Stimulated activated CD4-positive, alpha-beta T cell treated with anti-CD3 and anti-CD28 coated beads, Interleukin-1b, Interleukin-23, amount 100 ng/mL, for 4 hours (primary cell): ENCODE measurements around the gene CCL19.
"Not testable (repeated sequence)": the region's sequence is repeated elsewhere in the genome, so short reads cannot be mapped to it uniquely, and the experiment has no call there.

Experiments
- DNase-seq, 2 donors: peaks; one replicate each; pipeline ENCODE4 v3.0.0-alpha.2; 2020; ENCODE audit warnings: low read depth in 2 of 2

Gene CCL19

DNA sequence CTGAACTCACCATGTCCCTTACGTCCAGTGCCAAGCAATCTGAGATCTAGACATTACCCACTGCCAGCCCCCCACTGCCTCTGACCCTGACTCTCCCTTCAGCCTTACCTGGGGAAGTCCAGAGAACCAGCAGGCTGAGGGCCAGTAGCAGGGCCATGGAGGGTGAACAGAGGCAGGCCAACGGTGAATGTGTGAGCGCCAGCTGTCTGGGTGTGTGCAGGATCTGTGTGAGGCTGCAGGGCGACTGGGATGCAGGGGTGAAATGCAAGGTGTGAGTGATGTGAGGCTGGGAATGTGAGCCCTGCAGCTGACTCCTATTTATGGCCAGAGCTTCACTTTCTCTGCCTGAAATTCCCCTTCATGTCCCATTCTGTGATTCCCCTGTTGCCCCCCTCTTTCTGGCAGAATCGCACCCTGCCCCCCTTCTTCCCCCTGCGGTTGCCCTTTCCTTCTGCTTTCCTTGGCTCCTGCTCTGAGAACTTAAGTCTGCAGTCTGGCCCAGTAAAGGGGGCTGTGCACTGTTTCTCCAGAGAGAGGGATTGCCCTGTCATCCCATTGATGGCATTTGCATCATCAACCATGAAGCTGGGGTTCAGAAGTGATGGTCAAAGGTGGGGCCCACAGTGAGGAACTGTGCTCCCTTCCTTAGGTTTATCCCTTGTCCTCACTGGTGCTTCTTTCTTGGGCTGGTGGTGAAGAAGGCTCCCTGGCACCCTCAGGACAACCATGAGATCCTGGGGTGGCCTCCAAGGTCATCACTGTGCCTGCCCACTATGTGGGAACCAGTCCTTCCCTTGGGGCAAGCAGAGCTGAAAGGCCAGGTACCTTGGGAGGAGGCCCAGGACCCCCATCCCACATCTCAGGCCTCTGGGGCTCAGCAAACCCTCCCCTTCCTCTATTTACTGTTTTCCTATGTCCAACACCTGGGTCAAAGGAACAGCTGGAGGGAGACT lies at the start of gene CCL19:
Gene CCL19 (minus strand): TSS at position 294 of the 953 bp plus-strand sequence. CDS start 137 bp downstream, at position 157.
- no peak for DNase-seq

DNA sequence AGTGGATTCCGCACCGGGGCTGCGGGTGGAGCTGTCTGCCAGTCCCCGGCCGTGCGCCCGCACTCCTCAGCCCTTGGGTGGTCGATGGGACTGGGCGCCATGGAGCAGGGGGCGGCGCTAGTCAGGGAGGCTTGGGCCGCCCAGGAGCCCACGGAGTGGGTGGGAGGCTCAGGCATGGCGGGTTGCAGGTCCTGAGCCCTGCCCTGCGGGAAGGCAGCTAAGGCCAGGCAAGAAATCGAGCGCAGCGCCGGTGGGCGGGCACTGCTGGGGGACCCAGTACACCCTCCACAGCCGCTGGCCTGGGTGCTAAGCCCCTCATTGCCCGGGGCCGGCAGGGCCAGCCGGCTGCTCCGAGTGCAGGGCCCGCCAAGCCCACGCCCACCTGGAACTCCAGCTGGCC lies 49.1 kb upstream of the CCL19 start:
- DNase-seq = not testable (repeated sequence)

- DNase-seq = no peak
Observed at GRCh38 chr9:34737677-34738260, 46.7 kb upstream of the CCL19 start.

GRCh38 chr9:34734720-34735119 lies 43.6 kb upstream of the CCL19 start:
- DNase-seq = no peak

DNA sequence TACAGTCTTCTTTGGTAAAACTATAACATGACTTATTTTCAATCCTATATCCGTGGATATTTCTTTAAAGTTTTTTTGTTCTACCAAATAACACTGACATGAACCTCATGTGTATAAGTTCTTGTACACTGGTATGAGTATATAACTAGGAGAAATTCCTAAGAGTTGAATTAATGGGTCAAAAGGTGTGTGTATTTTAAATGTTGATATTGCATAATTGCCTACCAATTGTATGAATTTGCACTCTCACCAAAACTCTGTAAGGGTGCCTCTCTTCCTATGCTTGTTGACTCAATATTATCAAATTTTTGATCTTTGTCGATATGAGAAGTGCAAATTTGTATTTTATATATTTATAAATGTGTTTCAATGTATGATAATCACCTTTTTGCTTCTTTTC lies 41.8 kb upstream of the CCL19 start:
- no peak for DNase-seq

DNA sequence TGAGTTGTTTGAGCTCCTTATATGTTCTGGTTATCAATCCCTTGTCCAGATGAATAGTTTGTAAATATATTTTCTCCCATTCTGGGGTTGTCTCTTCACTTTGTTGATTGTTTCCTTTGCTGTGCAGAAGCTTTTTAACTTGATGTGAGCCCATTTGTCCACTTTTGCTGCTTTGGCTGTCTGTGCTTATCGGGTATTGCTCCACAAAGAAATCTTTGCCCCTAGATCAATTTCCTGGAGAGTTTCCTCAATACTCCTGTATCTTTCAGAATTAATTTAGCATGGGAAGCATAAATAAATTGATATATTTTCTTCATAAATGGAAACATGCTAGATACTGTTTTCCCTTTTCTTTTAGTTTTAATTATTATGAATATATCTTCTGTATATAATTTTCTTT lies 41.4 kb upstream of the CCL19 start:
- no peak for DNase-seq

GRCh38 chr9:34723141-34723540 lies 32.1 kb upstream of the CCL19 start:
- DNase-seq = no peak

DNA sequence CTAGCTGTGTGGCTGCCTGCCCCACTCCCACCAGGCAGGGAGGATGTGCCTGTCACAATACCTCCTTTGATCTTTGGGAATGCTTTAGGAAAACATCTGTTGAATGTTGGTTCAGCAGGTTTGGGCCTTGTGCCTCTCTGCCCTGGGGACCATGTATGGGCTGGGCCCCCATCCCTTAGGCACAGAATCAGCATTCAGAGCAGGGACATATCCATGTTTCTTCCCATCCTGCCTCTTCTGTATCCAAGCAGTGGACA lies 28.6 kb upstream of the CCL19 start:
- not testable (repeated sequence) for DNase-seq

DNA sequence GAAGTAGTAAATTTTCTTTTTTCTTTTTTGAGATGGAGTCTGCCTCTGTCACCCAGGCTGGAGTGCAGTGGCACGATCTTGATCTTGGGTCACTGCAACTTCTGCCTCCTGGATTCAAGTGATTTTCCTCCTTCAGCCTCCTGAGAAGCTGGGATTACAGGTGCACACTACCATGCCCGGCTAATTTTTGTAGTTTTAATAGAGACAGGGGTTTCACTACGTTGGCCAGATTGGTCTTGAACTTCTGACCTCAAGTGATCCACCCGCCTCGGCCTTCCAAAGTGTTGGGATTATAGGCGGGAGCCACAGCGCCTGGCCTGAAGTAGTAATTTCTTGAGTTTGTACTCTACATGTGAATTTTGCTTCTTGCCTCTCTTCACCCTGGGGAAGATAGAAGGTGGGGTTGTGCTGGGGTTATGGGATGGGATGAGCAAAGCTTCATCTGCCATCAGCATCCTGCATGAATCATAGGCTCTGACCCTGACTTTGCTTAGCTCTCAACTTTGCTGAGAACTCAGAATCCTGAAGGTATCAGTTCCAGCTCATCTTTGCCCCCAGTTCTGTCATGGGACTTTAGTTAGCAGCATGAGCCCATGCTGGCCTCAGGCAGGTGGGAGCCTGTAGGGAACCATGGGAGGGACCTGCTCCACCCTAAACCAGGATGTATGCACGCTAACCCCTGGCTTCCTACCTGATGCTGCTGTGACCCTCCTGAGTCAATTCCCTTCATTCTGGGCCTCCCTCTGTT lies 28.1 kb upstream of the CCL19 start:
- DNase-seq = no peak

DNA sequence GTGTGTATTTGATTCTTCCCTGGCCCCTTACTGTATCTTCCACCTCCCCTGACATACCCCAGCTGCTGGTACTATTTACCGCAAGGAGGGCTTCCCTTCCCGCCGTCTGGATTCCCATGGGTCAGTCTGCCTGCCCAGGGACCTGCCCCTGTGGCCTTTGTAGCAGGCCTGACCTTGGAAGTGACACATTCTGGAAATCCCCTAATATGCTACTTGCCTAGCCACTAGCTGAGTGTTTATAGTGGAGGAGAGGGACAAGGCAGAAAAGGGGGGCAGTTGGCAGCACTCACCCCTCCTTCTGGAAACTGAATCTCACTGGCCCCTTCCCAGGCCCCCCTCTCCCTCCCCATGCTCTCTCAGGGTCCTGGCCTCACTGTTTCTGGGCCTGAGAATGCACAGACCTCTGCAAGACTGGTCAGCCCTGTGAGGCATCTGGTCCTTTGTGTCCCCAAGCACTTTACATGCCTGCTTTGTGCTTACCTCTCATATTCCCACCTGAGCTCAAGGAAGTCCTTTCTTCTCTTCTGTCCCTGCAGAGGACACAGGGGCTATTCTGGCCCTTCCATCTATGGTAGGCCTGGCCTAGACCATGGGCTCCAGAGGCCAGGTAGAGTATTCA lies 27.0 kb upstream of the CCL19 start:
- no peak for DNase-seq

DNA sequence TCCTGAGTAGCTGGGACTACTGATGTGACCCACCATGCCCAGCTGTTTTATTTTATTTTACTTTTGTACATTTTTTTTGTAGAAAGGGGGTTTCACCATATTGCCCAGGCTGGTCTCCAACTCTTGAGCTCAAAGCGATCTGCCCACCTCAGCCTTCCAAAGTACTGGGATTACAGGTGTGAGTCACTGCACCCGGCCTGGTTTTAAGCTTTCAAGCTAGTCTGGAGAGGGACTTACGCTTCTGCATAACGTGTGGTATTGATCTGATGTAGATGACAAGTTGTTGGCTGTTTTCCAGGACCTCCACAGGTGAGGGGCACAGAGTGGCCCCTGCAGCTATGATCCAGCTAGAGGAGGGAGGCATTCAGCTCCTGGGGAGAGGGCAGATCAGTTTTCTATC lies 25.6 kb upstream of the CCL19 start:
- no peak for DNase-seq

DNA sequence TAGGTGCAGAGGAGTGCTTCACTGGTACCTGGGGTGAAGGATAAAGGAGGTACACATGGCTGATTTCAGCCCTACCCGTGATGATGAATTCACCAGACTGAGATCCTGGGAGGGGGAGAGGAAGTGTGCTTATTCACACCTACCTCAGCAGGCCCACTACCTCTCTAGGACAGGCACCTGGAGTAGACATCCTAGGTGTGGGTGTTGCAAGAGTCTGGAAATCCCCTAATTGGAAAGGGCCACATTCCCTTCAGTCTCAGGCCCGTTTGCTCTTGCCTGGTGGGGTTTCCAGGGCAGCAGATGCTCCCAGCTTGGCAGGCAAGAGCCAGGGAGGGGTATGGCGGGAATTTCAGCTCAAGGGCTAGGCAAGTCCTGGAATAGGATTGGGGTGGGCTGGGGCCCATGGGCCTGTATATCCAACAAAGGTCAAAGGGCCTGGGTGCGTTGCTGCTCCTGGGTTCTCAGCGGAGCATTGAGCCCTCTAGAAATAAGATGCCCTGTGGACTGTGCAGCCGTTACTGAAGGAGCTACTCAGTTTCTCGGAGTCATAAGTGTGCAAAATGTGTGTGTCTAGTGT lies 24.7 kb upstream of the CCL19 start:
- DNase-seq = no peak

- DNase-seq = no peak
Observed at GRCh38 chr9:34714007-34714406, 22.9 kb upstream of the CCL19 start.

DNA sequence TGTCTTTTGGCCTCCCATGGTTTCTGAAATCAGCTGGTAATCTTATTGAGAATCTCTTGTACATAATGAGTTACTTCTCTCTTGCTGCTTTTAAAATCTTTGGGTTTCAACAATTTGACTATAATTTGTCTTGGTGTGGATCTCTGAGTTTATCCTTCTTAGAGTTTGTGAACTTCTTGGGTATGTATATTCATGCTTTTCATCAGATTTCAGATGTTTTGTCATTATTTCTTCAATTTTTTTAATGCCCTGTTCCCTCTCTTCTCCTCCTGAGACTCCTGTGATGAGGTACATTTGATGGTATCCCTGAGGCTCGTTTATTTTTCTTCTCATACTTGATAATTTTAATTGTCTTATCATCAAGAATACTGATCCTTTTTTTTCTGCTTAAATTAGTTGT lies 21.1 kb upstream of the CCL19 start:
- DNase-seq = no peak

GRCh38 chr9:34710023-34710422 lies 18.9 kb upstream of the CCL19 start, which contains the start of gene CCL21:
Gene CCL21 (minus strand): TSS chr9:34710136. CDS start chr9:34710066, 70 bp downstream.
- no peak for DNase-seq

DNA sequence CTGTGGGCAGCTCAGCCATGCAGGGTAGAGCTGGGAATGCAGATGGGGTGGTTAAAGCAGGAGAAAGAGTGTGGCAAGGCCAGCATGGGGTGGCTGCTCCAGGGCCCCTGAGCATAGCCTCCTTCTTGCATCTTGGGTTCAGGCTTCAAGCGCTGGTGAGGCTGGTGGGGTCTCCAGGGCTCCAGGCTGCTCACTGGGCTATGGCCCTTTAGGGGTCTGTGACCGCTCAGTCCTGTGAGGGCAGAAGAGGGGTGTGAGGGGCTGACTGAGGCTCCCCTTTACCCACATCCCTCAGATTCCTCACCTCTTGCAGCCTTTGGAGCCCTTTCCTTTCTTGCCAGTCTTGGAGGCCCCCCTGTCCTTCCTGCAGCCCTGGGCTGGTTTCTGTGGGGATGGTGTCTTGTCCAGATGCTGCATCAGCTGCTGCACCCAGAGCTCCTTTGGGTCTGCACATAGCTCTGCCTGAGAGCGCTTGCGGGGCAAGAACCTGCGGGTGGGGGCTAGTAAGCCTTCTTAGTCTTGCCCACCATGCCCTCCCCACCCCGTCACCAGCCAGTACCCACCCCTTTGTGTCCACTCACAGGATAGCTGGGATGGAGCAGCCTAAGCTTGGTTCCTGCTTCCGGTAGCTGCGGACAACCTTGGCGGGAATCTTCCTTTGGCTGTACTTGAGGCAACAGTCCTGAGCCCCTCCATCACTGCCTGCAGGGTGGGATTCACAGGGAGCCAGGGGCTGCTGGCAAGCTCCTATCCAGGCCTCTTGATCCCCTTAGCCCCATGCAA lies 18.3 kb upstream of the CCL19 start:
- DNase-seq = no peak

- DNase-seq = no peak
Observed at GRCh38 chr9:34707130-34707529, 16.1 kb upstream of the CCL19 start.

DNA sequence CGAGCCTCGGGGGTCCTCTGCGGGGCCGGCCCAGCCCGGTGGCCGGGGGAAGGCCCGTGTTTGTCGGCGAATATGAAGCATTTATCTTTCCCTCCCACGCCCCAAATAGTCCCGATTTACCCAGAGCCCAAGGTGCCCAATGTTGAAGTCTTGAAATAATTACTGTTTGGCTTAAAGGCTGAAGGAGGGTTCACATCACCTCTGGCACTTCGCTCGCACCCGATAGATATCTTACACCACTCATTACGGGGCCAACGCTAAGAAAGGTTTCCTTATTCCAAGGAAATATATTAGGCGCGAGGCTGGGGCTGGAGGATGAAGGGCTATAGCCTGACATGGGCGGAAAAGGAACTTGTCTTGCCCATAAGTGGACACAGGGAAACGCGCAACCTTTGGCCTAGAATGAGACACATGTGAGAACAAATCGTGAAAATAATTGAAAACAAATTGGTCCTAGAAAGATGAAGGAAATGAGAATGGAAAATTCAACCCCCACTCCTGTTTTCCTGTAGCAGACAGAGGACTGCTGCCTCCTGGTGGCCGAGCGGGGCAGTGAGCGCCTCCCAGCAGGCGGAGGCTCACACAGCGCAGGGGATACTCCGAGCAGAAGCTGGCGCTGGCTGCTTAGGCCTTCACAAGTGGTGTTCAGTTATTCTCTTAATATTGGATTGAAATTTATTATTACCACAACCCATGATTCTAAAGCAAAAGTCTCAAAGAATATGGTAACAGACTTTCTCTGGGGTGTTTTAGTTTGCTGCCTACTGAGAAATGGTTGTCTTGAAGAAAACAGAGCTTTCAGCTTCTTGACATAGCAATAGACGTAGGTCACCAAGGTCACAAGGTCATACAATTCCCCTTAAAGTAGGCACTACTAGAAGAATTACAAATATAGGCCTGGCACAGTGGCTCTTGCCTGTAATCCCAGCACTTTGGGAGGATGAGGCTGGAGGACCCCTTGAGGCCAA lies 11.0 kb upstream of the CCL19 start:
- peak; percentile 77 to 83 for DNase-seq

- peak; percentile 69 to 76 for DNase-seq
Observed at GRCh38 chr9:34701023-34701768, 10.1 kb upstream of the CCL19 start.
